Measurements from ENCODE around the gene KRT34.
"Not testable (repeated sequence)": the region's sequence is repeated elsewhere in the genome, so short reads cannot be mapped to it uniquely, and the experiment has no call there.

Gene KRT34

DNA sequence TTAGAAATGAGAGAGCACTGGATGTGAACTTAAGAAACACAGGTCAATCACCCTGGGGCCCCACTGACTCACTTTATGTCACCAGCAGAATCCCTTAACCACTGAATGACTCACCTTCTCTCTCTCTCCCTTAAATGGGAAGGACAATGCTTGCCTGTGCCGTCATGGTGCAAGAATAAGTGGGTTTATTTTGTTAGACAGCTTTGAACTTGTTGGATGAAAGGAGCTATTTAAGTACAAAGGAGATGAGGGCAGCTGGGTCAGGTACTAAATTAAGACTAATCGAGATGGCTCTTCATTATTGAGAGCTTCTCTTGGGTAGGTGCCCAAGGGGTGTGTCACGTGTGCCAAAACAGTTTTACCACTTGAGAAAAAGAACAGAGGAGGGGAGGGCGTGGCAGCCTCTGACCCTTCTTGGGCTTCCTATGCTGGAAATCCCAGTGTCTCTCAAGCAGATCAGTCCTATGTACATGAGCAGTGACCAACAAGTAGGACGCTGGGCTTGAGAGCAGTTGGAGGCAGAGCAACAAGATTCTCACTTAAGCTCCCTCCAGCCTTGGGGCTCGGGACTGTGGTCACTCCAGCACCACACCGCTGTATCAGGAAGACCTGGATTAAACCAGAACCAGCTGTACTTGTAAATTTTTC is 22.0 kb upstream of the KRT34 start:
- DNase-seq (ENCODE audit: low read depth): peak; percentile 20

DNA sequence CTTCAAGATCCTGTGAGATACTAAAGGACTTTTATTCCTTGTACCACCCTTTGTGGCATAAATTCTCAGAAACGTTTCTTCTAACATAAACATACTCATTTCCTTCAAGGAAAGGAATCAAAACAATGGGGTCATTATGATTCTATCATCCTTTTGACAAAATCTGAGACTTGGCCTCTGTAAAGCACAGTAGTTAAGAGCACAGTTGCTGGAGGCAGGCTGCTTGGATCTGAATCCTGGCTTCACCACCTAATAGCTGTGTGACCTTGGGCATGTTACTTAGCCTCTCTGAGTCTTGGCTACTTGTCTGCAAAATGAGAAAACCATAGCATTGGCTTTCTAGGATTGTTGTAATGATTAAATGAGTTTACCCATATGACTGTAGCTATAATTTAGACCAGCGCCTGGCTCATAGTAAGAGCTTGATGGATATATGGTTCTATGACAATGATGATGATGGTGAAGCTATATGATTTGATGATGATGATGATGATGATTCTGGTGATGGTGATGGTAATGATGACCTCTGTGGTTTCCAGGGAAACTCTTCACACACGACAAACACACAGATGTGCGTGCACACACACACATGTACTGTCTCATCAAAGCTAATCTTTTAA is 21.4 kb upstream of the KRT34 start:
- no peak for DNase-seq (ENCODE audit: low read depth)

DNA sequence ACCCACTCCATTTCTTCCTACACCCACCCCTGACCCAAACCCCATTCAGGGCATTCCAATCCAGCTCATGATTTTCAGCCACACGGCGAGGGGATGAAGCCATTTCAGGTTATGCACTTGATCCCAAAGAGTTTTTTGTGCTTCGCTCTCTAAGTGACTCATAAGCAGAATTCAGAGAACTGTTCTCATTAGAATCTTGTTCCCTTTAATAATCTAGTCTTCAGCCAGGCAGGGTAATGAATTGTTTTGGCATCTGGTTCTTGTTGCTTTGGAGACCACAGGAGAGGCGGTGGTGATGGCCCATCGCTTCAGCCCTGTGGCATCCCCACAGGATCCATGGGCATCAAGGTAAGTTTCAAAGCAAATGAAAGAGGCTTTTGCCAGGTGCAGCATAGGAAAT is 20.1 kb upstream of the KRT34 start:
- no peak for DNase-seq (ENCODE audit: low read depth)

DNA sequence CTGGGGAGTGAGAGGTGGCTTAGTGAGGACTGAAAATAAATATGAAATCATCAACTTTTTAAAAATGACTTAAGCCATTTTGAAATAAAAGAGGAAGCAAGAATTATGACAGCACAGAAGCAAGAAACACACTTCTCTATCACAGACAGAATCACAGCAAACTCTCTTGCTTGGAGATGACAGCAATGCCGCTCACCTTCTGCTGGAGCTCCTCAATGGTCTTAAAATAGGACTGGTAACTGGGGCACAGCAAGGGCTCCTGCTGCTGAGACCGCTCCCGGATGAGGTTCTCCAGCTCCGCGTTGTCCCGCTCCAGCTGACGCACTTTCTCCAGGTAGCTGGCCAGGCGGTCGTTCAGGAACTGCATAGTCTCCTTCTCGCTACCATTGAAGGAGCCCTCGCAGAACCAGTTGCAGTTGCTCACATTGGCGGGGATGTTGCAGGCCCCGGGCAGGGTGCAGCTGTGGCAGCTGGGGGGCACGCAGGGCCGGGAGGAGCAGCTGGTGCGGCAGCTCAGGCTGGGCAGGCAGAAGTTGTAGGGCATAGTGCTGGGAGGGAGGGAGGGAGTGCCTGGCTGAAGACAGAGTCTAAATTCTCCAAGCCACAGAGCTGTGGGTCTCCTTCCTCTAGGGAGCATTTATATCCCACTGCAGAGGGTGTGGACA is 15.0 kb upstream of the KRT34 start, which contains the start of gene KRT31:
Gene KRT31, minus strand, starts transcription at position 613 of the 665 bp plus-strand sequence. Its CDS starts 69 bp downstream, at position 544.
- no peak for DNase-seq (ENCODE audit: low read depth)

DNA sequence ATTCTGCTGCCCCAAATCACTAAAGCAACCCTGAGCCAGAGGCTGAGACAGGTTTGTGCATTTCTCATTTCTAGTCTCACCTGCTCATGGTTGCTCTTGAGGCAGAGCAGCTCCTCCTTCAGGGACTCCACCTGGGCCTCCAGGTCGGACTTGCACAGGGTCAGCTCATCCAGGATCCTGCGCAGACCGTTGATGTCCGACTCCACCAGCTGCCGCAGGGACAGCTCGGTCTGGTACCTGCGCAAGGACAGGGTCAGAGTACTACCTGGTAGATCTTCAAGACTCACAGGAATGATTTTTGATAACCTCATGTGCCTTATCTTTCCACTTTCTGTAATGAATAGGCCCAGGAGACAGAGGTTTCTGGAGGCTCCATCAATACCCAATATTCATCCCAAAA is 14.2 kb upstream of the KRT34 start:
- DNase-seq (ENCODE audit: low read depth): no peak

DNA sequence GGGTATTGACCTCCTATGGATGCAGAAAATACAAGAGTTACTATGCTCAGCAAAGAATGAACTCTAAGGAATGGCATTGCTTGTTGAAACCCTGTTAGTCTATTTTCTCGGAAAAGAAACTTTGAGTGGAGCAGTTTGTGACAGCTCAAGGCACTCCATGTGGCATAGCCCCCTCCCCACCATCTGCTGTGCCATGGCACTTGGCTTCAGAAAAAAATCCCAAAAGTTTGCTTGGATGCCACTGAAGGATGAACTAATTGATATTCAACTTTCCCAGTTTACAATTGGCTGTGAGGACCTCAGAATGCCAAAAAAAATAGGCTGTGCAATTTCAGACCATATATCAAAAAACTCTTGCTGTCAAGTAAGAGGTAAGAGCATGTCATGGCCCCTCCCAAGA is 13.5 kb upstream of the KRT34 start:
- no peak for DNase-seq (ENCODE audit: low read depth)

DNA sequence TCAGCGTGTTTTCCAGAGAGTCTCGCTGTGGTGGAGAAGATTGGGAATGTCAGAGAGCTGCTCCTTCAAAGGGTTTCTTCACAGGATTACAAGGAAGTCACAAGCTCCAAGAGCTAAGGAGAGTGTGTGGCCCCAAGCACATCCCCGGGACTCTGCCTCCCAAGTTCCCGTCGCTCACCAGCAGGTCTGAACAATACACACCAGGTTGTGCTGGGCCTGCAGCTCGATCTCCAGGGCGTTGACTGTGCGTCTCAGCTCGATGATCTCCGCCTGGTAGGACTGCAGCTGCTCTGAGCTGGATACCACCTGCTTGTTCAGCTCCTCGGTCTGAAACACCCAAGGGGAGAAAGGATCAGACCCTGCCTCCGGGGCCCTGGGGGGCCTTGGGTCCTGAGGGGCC is 12.9 kb upstream of the KRT34 start:
- DNase-seq (ENCODE audit: low read depth): not testable (repeated sequence)

DNA sequence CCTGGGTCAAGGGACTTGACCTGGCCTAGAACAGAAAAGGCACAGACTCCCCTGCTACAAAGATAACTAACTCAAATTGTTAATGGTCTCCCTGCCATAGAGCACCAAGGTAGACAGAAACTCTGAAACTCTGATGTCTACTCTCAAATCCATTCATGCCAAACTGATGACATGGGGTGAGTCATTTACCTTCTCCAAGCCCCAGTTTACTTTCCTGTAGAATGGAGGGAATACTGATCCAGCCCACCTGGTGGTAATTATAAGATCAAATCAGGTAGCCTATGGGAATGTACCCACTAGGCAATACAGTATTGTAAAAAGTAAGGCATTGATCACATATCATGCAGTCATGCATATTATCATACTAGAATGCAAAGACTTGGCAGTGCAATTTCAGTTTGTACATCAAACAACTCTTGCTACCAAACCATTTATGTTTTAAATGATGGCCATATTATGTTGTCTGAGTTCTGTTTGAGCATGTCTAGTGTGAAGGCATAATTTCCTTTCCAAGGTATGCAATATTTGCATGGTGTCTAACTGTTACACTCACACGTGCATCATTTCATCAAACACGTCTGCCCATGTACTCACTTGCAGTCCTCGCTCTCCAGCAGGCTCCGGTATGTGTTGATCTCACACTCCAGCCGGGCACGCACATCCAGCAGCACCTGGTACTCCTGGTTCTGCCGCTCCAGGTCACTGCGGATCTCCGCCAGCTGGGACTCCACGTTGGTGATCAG is 12.3 kb upstream of the KRT34 start:
- no peak for DNase-seq (ENCODE audit: low read depth)

DNA sequence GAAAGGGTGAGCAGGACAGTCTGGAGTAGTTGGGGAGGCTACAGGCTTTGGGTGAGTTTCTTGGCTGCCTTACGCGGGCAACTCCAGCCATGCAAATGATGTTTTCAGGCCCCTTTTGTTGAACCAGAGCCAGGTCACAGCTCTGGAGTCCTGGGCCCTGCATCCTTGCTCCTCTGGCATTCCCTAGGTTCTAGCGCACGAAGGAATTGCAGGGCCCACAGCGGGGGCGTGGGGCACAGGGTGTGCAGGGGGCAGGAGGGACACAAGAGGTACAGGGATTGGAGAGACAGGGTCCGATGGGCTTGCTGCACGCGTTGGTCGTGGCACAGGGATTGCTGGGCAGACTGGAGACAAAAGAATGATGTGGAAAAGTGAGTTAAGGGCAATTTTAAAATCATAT is 11.7 kb upstream of the KRT34 start:
- DNase-seq (ENCODE audit: low read depth): no peak

DNA sequence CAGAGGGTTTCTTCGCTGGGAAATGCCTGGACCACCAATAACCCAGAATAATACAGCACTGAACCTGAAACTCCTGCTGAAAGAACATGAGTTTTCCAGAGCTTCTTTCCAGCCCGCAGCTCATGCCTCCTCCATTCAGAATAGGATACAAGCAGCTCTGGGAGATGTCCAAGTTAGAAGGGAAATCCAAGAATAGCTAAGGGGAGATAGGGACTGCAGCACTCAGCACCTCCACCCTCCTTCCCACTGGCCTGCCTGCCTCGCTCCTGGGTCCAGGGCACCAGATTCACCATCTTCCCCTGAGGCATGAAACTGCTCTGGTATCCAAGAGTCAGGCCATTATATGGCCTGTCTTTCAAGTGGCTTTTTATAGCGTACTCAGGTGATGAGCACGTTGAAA is 11.2 kb upstream of the KRT34 start:
- DNase-seq (ENCODE audit: low read depth): no peak

DNA sequence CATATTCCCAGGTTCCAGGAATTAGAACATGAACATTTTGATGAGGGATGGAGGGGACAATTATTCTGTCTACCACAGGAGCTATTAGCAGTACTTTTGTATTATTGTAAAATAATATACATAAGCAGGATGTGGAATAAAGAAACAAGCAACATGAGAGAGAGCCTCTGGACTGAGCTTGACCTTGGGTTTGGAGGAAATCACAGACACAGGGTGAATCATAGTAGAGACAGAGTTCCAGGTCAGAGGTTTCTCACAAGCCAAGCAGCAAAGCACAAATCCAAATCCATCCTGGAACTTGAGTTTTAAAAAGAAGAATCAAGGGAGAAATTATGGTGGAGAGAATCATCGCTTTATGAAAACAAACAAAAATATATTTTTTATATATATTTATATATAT is 10.2 kb upstream of the KRT34 start:
- no peak for DNase-seq (ENCODE audit: low read depth)

DNA sequence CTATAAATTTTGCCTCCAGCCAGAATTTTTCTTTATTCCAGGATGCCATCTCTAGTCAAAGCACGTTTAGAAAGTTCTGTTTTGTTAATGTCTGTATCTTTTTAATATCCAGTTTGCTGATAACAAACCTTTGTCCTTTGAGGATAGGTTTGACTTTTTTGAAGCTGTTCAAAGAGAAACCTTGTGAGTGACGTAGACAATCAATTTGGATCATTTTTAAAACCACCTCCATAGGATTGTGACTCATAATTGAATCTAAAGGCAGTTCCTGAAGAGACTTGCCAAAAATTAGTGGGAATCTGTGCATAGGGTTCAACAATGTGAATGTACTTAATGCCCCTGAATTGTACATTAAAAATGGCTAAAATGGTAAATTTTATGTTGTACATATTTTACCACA is 9.4 kb upstream of the KRT34 start:
- DNase-seq (ENCODE audit: low read depth): no peak

DNA sequence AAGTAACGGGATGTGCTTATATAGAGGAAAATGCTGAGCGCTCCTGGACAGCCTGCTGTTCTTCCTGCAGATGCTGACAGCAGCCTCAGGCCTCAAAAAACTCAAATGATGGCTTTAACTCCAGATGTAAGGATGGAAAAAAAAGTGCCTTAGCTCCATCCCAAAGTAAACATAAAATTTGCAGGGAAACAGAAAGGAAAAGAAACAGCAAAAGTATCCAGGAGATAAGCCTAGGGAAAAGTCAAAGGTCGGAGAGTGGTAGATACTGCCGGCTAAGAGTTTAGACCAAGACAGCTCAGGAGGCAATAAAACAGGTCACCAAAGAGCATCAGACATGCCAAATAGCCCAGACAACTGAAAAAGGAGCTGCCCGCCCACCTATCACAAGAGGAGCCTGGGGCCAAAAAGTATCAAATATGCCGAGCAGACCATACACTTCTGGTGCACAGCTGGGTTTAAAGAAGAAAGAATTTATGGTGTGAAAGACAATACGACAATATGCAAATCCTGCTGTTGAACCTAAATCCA is 8.4 kb upstream of the KRT34 start:
- no peak for DNase-seq (ENCODE audit: low read depth)

DNA sequence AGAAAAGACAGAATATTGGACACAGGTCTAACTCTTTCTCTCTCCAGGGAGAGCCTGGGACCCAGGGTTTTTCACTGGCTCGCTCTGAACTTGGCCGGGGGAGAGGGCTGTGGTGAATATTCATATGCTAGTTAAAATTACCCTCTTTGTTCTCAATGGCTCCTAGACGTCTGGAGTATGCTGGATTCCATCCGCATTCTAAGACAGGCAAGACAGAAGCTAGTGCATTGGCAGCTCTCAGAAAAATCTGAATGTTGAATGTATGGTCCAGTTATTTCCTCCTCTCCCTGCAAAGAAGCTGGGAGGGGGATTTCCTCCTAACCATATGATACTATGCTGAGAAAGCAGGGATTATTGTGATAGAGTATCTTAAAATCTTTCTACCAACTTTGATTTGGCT is 5.6 kb upstream of the KRT34 start:
- DNase-seq (ENCODE audit: low read depth): no peak

DNA sequence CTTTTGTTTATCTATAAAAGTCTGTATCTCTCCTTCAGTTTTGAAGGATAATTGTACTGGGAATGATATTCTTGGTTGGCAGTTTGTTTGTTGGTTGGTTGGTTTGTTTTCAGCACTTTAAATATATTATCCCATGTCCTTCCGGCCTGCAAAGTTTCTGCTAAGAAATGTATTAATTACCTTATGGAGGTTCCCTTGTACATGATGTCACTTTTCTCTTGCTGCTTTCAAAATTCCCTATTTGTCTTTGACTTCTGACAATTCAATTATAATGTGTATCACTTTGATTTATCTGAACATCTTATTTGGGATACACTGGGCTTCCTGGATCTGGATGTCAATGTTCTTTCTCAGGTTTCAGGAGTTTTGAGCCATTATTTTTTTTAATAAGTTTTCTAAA is 4.1 kb upstream of the KRT34 start:
- no peak for DNase-seq (ENCODE audit: low read depth)

DNA sequence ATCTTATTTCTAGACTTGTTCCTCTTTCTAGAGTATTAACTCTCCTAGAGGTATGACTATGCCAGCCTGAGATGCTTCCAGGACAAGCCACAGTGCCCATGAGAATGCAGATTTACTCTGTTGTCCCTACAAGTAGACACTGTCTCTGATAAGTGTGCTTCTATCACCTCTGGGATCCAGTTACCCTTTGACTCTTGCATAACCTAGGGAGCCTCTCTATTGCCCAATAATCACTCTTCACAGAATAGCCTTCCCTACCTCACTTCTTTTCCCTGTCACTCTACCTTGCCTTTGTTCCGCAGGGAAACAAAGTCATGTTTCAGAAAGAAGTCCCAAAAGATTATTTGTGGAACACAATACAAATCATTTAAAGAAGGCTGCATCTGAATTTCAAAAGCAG is 1.6 kb upstream of the KRT34 start:
- DNase-seq (ENCODE audit: low read depth): no peak

DNA sequence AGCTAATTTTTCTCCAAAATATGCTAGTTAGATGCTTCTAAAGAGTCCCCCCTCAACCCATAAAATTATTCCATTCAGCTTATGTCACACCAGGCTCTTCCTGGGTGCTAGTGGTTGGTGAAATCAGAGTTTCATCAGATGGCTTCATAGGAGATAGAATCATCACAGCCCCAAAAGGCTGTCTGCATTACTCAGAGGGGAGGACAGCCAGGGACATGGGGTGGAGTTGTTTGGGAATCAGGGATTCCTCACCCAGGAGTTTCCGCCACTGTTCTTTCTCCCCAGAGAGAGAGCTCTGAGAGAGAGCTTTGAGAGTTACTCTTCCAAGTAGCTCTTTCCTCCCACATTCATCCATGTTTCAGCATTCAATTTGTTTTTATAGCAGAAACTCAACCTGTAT is 288 bp upstream of the KRT34 start:
- no peak for DNase-seq (ENCODE audit: low read depth)

DNA sequence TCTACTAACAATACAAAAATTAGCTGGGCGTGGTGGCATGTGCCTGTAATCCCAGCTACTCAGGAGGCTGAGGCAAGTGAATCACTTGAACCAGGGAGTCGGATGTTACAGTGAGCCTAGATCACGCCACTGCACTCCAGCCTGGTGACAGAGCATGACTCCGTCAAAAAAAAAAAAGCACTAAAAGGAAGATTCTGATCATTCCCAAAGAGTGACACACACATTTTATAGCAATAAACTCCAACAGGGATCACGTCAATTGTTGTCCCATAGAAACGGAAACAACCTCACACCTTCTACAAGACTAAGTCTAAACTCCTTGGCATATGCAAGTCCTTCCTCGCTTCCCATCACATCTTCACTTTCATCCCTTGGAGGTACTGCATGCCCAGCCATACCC is 2.0 kb downstream of the KRT34 start:
- not testable (repeated sequence) for DNase-seq (ENCODE audit: low read depth)

DNA sequence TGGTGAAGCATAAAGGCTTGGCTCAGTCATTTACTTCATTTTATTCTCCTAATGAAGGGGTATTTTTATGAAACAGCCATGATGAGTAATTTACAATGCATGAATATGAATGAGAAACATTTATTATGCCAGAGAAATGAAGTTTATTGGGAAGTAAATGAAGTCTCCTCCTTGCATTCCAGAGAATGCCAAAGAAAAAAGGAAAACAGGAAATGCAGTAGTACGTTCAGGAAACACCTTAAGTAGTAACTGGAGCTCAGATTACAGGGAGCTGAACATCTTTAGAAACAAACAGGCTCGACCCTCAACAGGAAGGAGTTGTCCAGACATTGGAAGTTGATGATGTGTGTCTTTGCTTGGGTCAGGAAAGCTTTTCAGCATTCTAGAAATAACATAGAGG is 4.6 kb downstream of the KRT34 start:
- DNase-seq (ENCODE audit: low read depth): no peak

DNA sequence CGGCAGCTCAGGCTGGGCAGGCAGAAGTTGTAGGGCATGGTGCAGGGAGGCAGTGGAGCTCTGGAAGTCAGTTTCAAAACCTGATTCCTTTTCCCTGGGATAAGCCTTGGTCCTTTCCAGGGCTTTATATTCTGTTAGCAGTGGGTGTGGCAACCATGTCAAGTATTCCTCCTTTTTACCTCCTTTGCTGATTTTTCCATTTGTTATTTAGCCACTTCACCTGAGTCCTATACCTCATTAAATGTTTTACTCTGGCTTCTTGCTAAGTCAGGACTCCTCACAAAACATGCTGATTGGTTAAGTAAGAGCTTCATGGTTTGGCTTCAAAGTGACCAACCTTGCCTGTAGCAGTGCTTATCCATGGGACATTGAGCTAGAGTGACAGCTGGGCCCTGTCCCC is 12.4 kb downstream of the KRT34 start, which contains the start of gene KRT33B:
Gene KRT33B, minus strand, starts transcription at position 101 of the 400 bp plus-strand sequence. Its CDS starts 63 bp downstream, at position 38.
- no peak for DNase-seq (ENCODE audit: low read depth)

DNA sequence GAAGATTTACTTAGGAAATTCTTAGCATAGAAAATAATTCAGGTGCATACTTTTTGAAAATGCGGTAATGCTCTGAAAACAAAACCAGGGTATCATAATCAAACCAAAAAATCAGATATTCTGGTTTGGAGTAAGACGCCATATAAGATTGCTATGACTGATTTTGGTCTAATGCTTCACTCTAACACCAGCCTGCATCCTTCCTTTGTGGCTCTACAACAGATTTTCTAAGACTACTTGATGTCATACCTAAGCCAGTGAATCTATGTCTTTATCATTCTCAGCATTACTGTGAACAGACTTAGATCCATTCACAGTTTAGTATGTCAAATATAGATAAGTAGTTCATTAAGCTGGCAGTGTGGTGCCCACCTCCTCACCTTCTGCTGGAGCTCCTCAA is 13.1 kb downstream of the KRT34 start:
- no peak for DNase-seq (ENCODE audit: low read depth)

DNA sequence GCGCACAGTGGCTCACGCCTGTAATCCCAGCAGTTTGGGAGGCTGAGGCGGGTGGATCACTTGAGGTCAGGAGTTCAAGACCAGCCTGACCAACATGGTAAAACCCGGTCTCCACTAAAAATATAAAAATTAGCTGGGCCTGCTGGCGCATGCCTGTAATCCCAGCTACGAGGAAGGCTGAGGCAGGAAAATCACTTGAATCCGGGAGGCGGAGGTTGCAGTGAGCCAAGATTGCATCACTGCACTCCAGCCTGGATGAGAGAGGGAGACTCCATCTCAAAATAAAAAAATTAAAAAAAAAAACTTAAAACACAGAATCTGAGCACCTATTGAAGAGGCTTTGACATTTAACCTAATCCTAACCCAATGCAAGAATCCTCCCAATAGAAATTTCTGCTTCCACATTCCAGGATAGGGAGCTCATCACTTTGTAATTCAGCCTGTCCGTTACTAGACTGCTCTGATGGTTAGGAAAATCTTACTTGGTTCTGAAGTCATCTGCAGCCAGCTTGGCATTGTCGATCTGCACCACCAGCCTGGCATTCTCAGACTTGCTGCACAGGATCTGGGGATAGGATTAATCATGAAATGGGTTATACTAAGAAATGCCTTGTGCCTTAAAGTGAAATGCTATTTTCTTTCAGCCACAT is 14.6 kb downstream of the KRT34 start:
- DNase-seq (ENCODE audit: low read depth): no peak

Data from T-helper 22 cell (primary cell).